ENCODE data around the gene CFAP57.

Gene CFAP57

DNA sequence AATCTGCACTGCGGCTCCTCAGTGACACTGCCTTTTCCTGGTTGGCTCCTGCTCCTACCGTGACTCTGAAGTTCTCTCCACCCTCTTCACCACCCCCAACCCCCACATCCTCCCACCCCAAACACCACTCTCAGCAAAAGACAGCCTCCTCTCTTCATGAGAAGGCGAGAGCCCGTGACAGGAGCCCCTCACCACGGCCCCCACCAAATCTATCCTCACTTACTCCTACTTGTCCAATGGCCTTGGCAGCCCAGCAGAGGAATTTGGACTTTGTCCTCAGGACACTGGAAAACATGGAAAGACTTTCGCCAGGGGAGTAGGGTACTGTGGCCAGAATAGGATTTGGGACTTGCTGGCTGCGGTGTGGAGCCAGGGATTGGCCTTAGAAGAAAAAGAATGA lies 104.5 kb downstream of the CFAP57 start:
- DNase-seq (ENCODE audit: low read depth in 3 of 3, low spot score in 1 of 3) = no peak

- DNase-seq (ENCODE audit: low read depth in 3 of 3, low spot score in 1 of 3) = no peak
Measured at GRCh38 chr1:43277116-43277876, 105.2 kb downstream of the CFAP57 start.

GRCh38 chr1:43279161-43279560 lies 107.0 kb downstream of the CFAP57 start:
- DNase-seq (ENCODE audit: low read depth in 3 of 3, low spot score in 1 of 3) = no peak

DNA sequence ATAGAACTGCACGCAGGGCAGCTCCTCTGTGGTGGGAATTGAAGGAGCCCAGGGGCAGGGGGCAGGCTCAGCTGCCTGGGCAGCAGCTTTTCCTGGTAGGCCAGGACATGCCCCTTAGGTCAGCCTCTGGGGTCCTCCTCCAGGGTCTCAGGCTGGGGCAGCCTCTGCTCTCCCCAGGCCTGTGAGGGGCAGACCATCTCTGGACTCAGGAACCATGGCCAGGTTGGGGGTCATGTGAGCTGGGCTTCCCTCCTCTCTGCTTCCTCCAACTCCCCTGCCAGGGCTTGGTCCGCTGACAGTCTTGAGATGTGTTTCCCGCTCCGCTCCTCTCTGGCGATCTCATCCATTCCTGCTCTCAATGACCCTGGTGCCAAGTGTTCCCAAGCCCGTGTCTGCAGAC lies 107.5 kb downstream of the CFAP57 start:
- no peak for DNase-seq (ENCODE audit: low read depth in 3 of 3, low spot score in 1 of 3)

- DNase-seq (ENCODE audit: low read depth in 3 of 3, low spot score in 1 of 3) = no peak
Measured at GRCh38 chr1:43280692-43281091, 108.6 kb downstream of the CFAP57 start.

DNA sequence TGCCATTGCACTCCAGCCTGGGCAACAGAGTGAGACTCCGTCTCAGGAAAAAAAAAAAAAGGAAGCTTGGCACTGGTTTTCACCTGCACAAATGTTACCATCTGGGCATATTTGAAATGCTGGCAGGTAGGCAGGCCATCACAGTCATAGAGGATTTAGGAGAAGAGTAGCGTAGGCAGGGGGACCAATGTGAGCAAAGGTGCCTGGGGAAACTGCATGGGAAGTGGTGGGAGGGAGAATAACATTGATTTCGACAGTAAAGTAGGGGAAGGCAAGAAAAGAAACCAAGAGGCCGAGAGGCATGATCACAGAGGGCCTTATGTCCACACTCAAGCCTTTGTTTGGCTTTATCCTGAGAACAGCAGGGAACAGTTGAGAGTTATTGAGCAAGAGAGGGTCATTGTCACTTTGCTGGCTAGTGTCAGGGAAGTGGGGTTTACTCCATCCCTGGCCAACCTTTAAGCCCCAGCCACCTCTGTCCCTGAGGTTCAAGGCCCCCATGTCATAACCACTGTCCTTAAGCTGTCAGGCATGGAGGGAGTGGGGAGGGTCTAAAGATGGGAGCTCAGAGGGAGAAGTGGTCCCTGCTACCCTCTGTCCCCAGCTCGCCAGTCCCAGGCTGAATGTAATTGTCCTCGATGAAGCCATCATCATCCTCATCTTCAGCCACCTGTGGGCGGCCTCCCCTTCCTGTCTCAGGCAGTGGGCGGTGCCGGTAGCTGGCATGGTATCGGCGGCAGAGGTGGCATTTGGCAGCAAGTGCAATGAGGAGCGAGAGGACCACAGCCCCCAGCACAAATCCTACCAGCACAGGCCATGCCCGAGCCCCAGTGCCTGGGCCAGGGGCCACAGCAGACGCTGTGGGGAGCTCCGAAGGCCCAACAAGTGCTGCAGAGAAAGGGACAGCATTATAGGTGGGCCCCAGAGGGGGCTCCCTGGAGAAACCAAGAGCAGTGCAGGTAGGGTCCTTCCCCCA lies 110.4 kb downstream of the CFAP57 start:
- DNase-seq (ENCODE audit: low read depth in 3 of 3, low spot score in 1 of 3) = no peak

DNA sequence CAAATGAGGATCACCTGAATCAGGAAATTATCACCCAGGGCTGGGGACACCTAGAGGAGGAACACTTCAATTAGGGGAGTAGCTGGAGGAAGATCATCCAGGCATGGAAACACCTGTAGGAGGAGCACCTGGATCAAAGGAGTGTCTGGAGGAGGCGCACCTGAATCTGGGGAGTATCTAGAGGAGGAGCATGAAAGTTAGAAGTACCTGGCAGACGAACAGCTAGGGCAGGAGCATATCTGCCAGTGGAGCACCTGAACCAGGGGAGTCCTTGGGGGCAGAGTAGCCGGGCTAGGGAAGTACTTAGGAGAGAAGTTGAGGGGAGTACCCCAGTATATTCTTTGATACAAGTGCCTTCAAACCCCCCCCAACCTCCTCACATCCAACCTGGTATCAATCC lies 111.9 kb downstream of the CFAP57 start:
- DNase-seq (ENCODE audit: low read depth in 3 of 3, low spot score in 1 of 3) = no peak

DNA sequence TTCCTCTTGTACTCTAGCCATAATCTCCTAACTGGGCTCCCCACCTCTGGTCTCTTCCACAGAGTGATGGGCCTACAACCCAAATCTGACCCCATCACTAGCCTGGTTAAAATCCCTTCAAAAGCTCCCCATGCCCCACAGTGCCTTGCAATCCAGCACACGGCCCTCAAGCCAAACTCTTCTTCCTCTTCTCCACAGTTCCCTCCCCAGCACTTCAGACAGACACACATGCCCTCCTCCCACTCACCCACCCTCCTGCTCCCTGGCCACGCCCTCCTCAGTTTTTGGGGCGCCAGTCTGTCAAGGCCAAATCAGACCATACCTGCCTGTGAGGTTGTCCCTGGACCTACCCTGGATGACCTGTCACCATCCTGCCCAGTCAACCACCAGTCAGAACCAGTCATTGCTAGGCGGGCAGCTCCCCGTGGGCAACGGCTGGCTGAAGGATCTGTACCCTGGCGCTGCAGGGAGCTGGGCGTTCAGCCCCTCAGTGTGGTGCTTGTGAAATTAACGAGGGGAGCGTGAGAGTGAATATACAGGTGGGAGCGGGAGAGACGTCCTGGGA lies 112.5 kb downstream of the CFAP57 start:
- no peak for DNase-seq (ENCODE audit: low read depth in 3 of 3, low spot score in 1 of 3)

- no peak for DNase-seq (ENCODE audit: low read depth in 3 of 3, low spot score in 1 of 3)
Measured at GRCh38 chr1:43285269-43285990, 113.3 kb downstream of the CFAP57 start, which contains the start of gene C1orf210. C1orf210 (minus strand) TSS chr1:43285581; CDS start chr1:43283270, 2,311 bp downstream.

GRCh38 chr1:43286115-43286514 lies 114.0 kb downstream of the CFAP57 start:
- no peak for DNase-seq (ENCODE audit: low read depth in 3 of 3, low spot score in 1 of 3)

DNA sequence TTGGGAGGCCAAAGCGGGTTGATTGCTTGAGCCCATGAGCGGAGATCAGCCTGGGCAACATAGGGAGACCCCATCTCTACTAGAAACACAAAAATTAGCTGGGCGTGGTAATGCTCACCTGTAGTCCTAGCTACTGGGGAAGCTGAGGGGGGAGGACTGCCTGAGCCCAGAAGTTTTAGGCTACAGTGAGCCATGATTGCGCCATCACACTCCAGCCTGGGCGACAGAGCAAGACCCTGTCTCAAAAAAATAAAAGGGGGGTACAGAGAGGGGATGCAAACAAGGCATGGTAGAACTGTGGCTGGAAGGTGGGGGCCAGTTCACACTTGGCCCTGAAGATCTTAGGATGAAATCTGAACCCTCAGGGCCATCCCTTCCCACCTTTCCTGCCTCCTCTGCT lies 114.4 kb downstream of the CFAP57 start:
- DNase-seq (ENCODE audit: low read depth in 3 of 3, low spot score in 1 of 3) = no peak

- no peak for DNase-seq (ENCODE audit: low read depth in 3 of 3, low spot score in 1 of 3)
Measured at GRCh38 chr1:43288058-43288784, 116.1 kb downstream of the CFAP57 start.

- no peak for DNase-seq (ENCODE audit: low read depth in 3 of 3, low spot score in 1 of 3)
Measured at GRCh38 chr1:43288785-43289706, 116.9 kb downstream of the CFAP57 start.

- no peak for DNase-seq (ENCODE audit: low read depth in 3 of 3, low spot score in 1 of 3)
Measured at GRCh38 chr1:43292216-43292615, 120.1 kb downstream of the CFAP57 start.

DNA sequence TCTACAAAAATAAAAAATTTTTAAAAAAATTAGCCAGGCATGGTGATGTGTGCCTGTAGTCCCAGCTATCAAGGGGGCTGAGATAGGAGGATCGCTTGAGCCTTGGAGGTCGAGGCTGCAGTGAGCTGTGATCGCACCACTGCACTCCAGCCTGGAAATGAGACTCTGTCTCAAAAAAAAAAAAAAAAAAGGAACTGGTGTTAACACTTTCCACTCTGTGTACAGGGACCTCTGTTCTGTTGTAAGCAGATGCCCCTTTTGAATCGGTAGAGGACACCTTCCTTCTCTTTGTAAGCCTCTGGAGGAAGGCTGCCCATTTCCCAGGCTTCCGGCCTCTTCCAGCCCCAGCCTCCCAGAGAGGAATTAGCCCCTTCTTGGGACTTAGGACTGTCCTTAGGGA lies 120.5 kb downstream of the CFAP57 start:
- DNase-seq (ENCODE audit: low read depth in 3 of 3, low spot score in 1 of 3) = no peak

DNA sequence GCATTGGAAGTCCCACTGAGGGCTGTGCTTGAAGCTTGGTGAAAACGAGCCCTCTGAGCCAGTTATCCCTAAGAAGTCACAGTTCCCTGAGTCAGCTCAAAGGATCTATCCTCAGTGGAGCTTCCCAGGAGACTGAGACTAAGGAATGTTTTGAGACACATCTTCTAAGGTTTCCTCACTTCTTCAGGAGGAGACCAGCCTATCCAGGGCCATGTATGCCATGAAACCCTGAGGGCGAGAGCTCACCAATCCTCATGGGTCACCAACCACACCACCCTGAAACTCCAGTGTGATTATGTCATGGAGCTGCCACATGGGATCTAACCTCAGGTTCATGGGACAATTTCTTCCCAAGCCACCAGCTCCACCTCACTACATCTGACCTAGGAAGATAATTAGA lies 121.0 kb downstream of the CFAP57 start:
- no peak for DNase-seq (ENCODE audit: low read depth in 3 of 3, low spot score in 1 of 3)

- no peak for DNase-seq (ENCODE audit: low read depth in 3 of 3, low spot score in 1 of 3)
Measured at GRCh38 chr1:43293896-43294760, 122.0 kb downstream of the CFAP57 start.

DNA sequence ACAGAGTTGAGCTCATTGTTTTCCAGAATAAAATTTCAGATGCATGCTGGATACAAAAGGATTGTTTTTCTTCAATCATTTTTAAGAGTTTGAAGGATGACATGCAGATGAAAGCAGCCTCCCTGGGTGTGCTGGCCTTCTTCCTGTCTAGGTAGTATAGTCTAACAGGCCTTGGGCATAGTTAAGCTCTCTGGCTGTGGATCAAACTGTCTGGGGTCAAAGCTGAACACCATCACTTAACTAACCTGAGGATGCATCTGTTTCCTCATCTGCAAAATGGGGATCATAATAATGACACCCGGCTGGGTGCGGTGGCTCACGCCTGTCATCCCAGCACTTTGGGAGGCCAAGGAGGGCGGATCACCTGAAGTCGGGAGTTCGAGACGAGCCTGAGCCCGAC lies 122.6 kb downstream of the CFAP57 start:
- DNase-seq (ENCODE audit: low read depth in 3 of 3, low spot score in 1 of 3) = no peak
